SU-DHL-6 (cell line): Measurements from ENCODE around the gene DHTKD1.

ENCODE experiments used
- H2AFZ ChIP-seq: fragments of 200-600 bp; sonication (generic); 2 replicates; pipeline ENCODE4 v1.6.1; 2014; ENCODE audit warnings: low read depth, mild to moderate bottlenecking, moderate library complexity, mixed read lengths, antibody characterized with exemption, low read length; ENCODE audit not compliant: severe bottlenecking
- H3F3A ChIP-seq: fragments of 200-600 bp; shearing (Covaris generic); 2 replicates; pipeline ENCODE4 v1.6.0; 2016; ENCODE audit warnings: antibody characterized with exemption, mild to moderate bottlenecking; ENCODE audit not compliant: insufficient read depth
- H3K27ac ChIP-seq: fragments of 200-600 bp; sonication (generic); 2 replicates; pipeline ENCODE4 v1.5.1; 2016; ENCODE audit warnings: low read depth, mild to moderate bottlenecking, low read length, moderate library complexity, mixed read lengths
- H3K27me3 ChIP-seq: fragments of 200-600 bp; sonication (generic), shearing (Covaris generic); 2 replicates; pipeline ENCODE4 v1.6.0; 2014; ENCODE audit warnings: mild to moderate bottlenecking, low read length
- H3K36me3 ChIP-seq: fragments of 200-600 bp; sonication (generic); 2 replicates; pipeline ENCODE4 v1.6.1; 2014; ENCODE audit warnings: mild to moderate bottlenecking, low read length, mixed read lengths
- H3K4me2 ChIP-seq: fragments of 300-600, 200-600 bp; shearing (Covaris generic), sonication (generic); 2 replicates; pipeline ENCODE4 v1.6.0; 2014; ENCODE audit warnings: low read length, low read depth, mild to moderate bottlenecking; ENCODE audit not compliant: poor library complexity, severe bottlenecking
- H3K4me3 ChIP-seq: fragments of 200-600 bp; sonication (generic); 2 replicates; pipeline ENCODE4 v1.5.1; 2014; ENCODE audit warnings: antibody characterized with exemption, low read length, mild to moderate bottlenecking, mixed read lengths; ENCODE audit not compliant: insufficient read depth, poor library complexity, severe bottlenecking
- H3K79me2 ChIP-seq: fragments of 200-600 bp; sonication (generic); 2 replicates; pipeline ENCODE4 v1.6.1; 2014; ENCODE audit warnings: mild to moderate bottlenecking, low read length, moderate library complexity; ENCODE audit not compliant: insufficient read depth
- H3K9ac ChIP-seq: fragments of 200-600 bp; sonication (generic); 2 replicates; pipeline ENCODE4 v1.7.0; 2014; ENCODE audit warnings: mild to moderate bottlenecking, low read length
- H3K9me2 ChIP-seq: fragments of 200-600 bp; sonication (generic); replicated peaks from 2 replicates; pipeline ENCODE4 v1.6.1; 2014; ENCODE audit warnings: low read length; ENCODE audit not compliant: insufficient read depth
- H3K9me3 ChIP-seq: fragments of 200-600 bp; sonication (generic); 2 replicates; pipeline ENCODE4 v1.6.1; 2014; ENCODE audit warnings: low read length, mixed read lengths; ENCODE audit not compliant: insufficient read depth
- H4K20me1 ChIP-seq: fragments of 200-600 bp; sonication (generic); 2 replicates; pipeline ENCODE4 v1.6.1; 2014; ENCODE audit warnings: low read depth, mild to moderate bottlenecking, antibody characterized with exemption, low read length, moderate library complexity, mixed read lengths
- CTCF ChIP-seq: fragments of 200-600 bp; sonication (generic); IDR thresholded peaks from one replicate; pipeline ENCODE4 v1.5.1; 2017; ENCODE audit warnings: antibody characterized with exemption, mild to moderate bottlenecking, low read length, moderate library complexity; ENCODE audit not compliant: insufficient read depth, poor library complexity, severe bottlenecking
- EZH2phosphoT487 ChIP-seq: fragments of 200-600 bp; sonication (generic), shearing (Covaris generic); conservative IDR thresholded peaks from 2 replicates; pipeline ENCODE4 v1.6.1; 2018; ENCODE audit warnings: mild to moderate bottlenecking, antibody characterized with exemption, low read length, moderate library complexity, mixed read lengths

Gene DHTKD1

GRCh38 chr10:12121673-12122072 lies 52.9 kb downstream of the DHTKD1 start:
- Histone ChIP-seq H3K27me3 (no peaks in the 10 kb centered on the region), H2AFZ (no peak overlapping the region), H3K4me3 (no peak overlapping the region), H3F3A (0 out of 2 replicates have a peak, but pooled peaks cover 7% of the 10 kb centered on the region), H3K4me2 (no peak overlapping the region), H3K9ac (no peak overlapping the region), H3K79me2 (no peaks in the 10 kb centered on the region), H3K9me2 (no peaks in the 10 kb centered on the region), H3K27ac (no peak overlapping the region), H3K36me3 (peaks cover 6% of the 10 kb centered on the region; the same call in 1 of the 2 replicates), H3K9me3 (no peaks in the 10 kb centered on the region), H4K20me1 (no peaks in the 10 kb centered on the region; the same call in 1 of the 2 replicates)
- TF ChIP-seq CTCF: no peak
- TF ChIP-seq EZH2phosphoT487: no peak

- TF ChIP-seq CTCF (no peak), EZH2phosphoT487 (no peak)
Observed at GRCh38 chr10:12129222-12130111, 60.7 kb downstream of the DHTKD1 start, which contains the start of gene SEC61A2. Gene SEC61A2, plus strand, starts transcription at chr10:12129677. Its CDS starts 111 bp downstream, at chr10:12129788.

GRCh38 chr10:12130237-12130872 lies 61.6 kb downstream of the DHTKD1 start:
- Histone ChIP-seq H3K9me3 (no peaks in the 10 kb centered on the region), H3K9me2 (no peaks in the 10 kb centered on the region), H2AFZ (peak overlapping the region; percentile 86), H4K20me1 (no peaks in the 10 kb centered on the region), H3K27me3 (no peaks in the 10 kb centered on the region), H3F3A (peaks cover 21% of the 10 kb centered on the region; the same call in 1 of the 2 replicates), H3K79me2 (no peaks in the 10 kb centered on the region; the same call in 1 of the 2 replicates), H3K9ac (peak overlapping the region; percentile 76), H3K4me2 (peak overlapping the region; percentile 68), H3K4me3 (peak overlapping the region; percentile 75), H3K27ac (peak overlapping the region; percentile 8; the same call in 1 of the 2 replicates), H3K36me3 (0 out of 2 replicates have a peak, but pooled peaks cover 2% of the 10 kb centered on the region)
- TF ChIP-seq CTCF (peak; percentile 72), EZH2phosphoT487 (no peak)

More at GRCh38 chr10:12129222-12130111, 60.7 kb downstream of the DHTKD1 start, which contains the start of gene SEC61A2:
- H3F3A ChIP-seq: peaks cover 21% of the 10 kb centered on the region; the same call in 1 of the 2 replicates
- H3K79me2 ChIP-seq: no peaks in the 10 kb centered on the region; the same call in 1 of the 2 replicates
- peak within 1 kb of the TSS; percentile 76 for H3K9ac ChIP-seq
- peak within 1 kb of the TSS; percentile 86 for H2AFZ ChIP-seq
- H3K9me2 ChIP-seq: no peaks in the 10 kb centered on the region
- H3K4me2 ChIP-seq: peak within 1 kb of the TSS; percentile 68
- H4K20me1 ChIP-seq: no peaks in the 10 kb centered on the region
- H3K36me3 ChIP-seq: 0 out of 2 replicates have a peak, but pooled peaks cover 2% of the 10 kb centered on the region
- H3K27ac ChIP-seq: peak within 1 kb of the TSS; percentile 59
- no peaks in the 10 kb centered on the region for H3K9me3 ChIP-seq
- peak within 1 kb of the TSS; percentile 75 for H3K4me3 ChIP-seq
- no peaks in the 10 kb centered on the region for H3K27me3 ChIP-seq
